Measurements from ENCODE around the gene KCNQ2. TPM values are rescaled to one million over a fixed set of nuclear protein-coding genes. Genes with fewer than 3 reads are reported as not detected.

The KCNQ2 gene
- total and polyA plus RNA-seq, 8 donors, result 0.03 to 2.2 (median 0.25) TPM; not detected in 5

DNA sequence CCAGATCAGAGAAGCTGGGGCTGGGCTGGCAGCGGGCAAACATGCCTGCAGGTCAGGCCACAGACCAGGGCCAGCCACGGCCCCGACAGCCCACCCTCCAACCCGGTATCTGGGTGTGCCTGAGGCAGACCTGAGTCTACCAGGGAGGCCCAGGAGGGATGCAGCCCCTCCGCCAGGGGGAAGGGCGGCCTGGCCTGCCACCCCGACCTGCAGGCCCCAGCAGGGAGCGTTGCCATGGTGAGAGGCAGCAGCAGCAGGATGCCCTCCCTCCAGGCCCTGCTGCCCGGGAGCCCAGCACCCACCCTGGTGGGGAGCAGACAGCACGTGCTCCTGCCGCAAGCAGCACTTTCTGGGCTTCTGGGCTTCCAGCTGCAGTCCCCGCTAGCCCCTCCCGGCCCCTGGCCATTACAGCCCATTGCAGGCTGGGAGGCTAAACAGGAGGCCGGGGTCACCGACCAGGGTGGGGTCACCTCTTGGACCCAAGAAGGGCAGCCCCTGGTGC lies 30.3 kb upstream of the KCNQ2 start:
- TF ChIP-seq POLR2A (IDR thresholded peaks at IDR 0.05) (no peak), EP300 (IDR thresholded peaks at IDR 0.05) (no peak), POLR2AphosphoS5 (IDR thresholded peaks at IDR 0.05) (no peak)
- TF ChIP-seq, protein P1, sequence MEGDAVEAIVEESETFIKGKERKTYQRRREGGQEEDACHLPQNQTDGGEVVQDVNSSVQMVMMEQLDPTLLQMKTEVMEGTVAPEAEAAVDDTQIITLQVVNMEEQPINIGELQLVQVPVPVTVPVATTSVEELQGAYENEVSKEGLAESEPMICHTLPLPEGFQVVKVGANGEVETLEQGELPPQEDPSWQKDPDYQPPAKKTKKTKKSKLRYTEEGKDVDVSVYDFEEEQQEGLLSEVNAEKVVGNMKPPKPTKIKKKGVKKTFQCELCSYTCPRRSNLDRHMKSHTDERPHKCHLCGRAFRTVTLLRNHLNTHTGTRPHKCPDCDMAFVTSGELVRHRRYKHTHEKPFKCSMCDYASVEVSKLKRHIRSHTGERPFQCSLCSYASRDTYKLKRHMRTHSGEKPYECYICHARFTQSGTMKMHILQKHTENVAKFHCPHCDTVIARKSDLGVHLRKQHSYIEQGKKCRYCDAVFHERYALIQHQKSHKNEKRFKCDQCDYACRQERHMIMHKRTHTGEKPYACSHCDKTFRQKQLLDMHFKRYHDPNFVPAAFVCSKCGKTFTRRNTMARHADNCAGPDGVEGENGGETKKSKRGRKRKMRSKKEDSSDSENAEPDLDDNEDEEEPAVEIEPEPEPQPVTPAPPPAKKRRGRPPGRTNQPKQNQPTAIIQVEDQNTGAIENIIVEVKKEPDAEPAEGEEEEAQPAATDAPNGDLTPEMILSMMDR (IDR thresholded peaks at IDR 0.05), result no peak
- 40 to 58% (median 50%) methylated on average over 5 to 15 of the region's 15 CpGs for WGBS, 5 donors
- Histone ChIP-seq H3K4me1 (peaks cover 18 to 28% (median 23%) of the 10 kb centered on the region in 4 donors), H3K27me3 (peaks cover 8 to 87% (median 58%) of the 10 kb centered on the region in 3 donors), H3K27ac (no peak overlapping the region), H3K36me3 (no peaks in the 10 kb centered on the region), H3K9me3 (peaks cover 3 to 23% (median 20%) of the 10 kb centered on the region in 4 donors), H3K4me3 (no peak overlapping the region)
- peak in 1 of 2 donors; percentile 75 for DNase-seq
- intact Hi-C loops (cut with DNase I; ENCODE audit: low total_unique reads), result no loop called here

DNA sequence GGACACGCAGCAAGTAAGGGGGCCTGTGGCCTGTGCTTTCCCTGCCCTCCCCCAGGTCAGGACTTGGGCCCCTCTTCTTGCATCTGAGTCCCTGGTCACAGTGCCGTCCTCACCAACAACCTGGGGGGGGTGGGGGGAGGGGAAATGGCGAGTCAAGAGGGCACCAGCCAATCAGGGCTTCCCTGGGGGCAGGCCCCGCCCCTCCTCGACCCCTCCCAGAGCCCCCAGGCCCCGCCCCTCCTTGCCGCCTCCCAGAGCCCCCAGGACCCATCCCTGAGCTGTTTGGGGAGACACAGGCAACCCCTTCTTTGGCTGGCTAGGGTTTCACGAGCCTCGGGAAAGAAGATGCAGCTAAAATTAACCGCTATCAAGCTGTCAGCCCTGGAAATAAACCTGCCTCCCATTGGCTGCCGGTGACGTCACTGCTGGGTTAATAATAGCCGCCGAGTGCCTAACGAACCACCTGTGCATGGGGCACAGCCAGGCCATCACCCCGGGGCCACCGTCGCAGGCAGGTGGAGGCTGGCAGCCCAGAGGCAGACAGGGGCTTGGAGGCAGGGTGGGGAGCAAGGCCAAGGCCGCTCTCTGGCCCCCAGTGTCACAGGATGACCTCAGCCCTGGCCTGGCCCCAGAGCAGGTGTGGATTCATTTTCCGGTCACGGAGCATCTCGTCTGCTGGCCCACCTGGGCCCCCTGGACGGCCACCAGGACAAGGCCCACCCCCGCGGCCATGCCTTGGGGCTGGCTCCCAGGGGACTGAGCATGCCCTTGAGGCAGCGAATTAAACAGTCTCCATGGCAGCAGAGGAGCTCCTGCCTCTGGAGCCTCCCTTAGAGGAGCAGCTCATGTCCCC lies 29.6 kb upstream of the KCNQ2 start:
- DNase-seq, result peak in 1 of 2 donors; percentile 79
- 0 to 25% (median 23%) methylated on average over 3 to 26 of the region's 26 CpGs for WGBS, 5 donors
- Histone ChIP-seq H3K4me1 (peaks cover 18 to 29% (median 27%) of the 10 kb centered on the region in 4 donors), H3K27me3 (peaks cover 11 to 89% (median 64%) of the 10 kb centered on the region in 3 donors), H3K4me3 (no peak overlapping the region), H3K9me3 (peaks cover 3 to 23% (median 20%) of the 10 kb centered on the region in 4 donors), H3K36me3 (no peaks in the 10 kb centered on the region), H3K27ac (no peak overlapping the region)
- TF ChIP-seq, protein P1 (IDR thresholded peaks at IDR 0.05), result no peak
- TF ChIP-seq EP300 (IDR thresholded peaks at IDR 0.05) (no peak), POLR2AphosphoS5 (IDR thresholded peaks at IDR 0.05) (no peak), POLR2A (IDR thresholded peaks at IDR 0.05) (no peak)
- intact Hi-C loops (cut with DNase I; ENCODE audit: low total_unique reads), result no loop called here

DNA sequence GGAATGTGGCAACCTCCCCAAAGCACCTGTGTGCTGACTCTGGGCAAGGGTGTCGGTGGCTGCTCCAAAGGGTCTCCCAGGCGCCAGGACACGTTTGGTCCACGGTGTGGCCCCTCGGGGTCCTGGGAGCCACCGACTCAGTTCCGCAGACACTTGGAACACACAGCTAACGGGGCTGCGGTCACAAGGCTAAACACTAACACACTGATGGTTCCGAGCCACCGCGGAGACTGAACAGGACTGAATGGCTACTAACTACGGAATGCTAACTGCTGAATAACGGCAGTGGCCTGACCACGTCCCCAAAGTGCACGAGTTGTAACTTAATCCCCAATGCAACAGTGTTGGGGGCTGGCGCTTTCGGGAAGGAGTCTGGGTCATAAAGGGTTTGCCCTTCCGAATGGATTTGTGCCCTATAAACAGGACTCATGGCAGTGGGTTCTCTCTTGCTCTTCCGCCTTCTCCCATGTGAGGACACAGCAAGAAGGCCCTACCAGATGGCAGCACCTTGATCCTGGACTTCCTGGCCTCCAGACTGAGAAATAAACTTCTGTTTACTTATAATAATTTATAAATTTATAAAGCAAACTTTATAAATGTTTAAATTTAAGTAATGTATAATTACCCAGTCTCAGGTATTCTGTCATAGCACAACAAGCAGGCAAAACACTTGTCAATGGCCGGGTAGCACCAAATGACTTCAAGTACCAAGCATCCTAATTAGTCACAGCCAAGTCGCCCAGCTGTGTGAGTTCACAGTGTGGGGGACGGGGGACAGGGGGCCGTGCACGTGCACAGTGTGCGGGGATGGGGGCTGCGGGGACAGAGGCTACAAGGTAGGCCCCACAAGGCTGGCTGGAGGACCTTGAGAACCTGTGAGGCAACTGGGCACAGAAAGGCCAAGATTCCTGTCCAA lies 28.7 kb upstream of the KCNQ2 start:
- DNase-seq, result no peak
- peaks cover 11 to 91% (median 65%) of the 10 kb centered on the region in 3 donors for H3K27me3 ChIP-seq
- H3K9me3 ChIP-seq, result peaks cover 3 to 23% (median 19%) of the 10 kb centered on the region in 4 donors
- TF ChIP-seq POLR2AphosphoS5 (IDR thresholded peaks at IDR 0.05) (no peak), EP300 (IDR thresholded peaks at IDR 0.05) (no peak), POLR2A (IDR thresholded peaks at IDR 0.05) (no peak)
- TF ChIP-seq, protein P1 (IDR thresholded peaks at IDR 0.05), result no peak
- no peaks in the 10 kb centered on the region for H3K36me3 ChIP-seq
- 82 to 91% (median 83%) methylated on average over 25 to 27 of the region's 27 CpGs for WGBS, 5 donors
- peaks cover 23 to 38% (median 35%) of the 10 kb centered on the region in 4 donors for H3K4me1 ChIP-seq
- no peak overlapping the region for H3K4me3 ChIP-seq
- H3K27ac ChIP-seq, result no peak overlapping the region
- intact Hi-C loops (cut with DNase I; ENCODE audit: low total_unique reads), result no loop called here

All from stomach (tissue), 9 donors.